ENCODE results near the gene PTCH2. TPM values are rescaled to one million over a fixed set of nuclear protein-coding genes. Genes with fewer than 3 reads are reported as not detected.

PTCH2 gene
- total RNA-seq, 1 donor from 2014 or later, result 3.4 TPM

DNA sequence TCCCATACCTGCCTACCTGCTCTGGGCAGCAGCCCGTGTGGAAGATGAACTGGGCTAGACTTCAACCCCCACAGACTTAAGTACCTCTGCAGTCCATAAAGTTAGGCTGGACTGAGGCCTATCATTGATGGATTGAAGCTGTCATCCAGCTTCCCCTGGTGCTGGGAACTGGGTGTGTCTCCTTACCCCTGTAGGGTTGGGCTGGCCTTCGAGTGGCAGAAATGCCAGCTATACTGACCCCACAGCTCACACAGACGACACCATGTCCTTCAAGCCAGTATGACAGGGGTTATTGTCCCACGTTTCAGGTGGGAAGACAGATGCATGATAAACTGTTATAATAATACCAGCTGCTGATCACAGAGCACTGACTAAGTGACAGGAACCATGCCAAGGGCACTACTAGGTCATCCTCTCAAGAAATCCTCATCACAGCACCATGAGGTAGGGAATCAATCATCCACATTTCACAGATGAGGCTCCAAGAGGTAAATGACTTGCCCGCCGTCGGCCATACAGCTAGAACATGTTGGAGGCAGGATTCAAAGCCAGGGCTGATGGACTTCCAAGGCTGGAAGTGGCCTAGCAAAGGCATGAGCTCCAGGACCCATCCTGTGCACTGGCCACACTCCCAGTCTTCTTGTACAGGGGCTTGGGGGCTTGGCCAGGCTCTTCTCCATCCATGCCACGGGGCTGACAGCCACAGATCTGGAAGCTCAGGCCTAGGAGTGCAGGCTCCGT lies 54.8 kb downstream of the PTCH2 start, which contains the start of gene BEST4:
Gene BEST4 (minus strand): TSS at position 51 of the 741 bp plus-strand sequence. CDS start 465 bp downstream, outside the sequence.
- DNase-seq (ENCODE audit: extremely low spot score, unreplicated experiment), result no peak
- no peak within 1 kb of the TSS for H3K4me3 Mint-ChIP-seq
- H3K27me3 Mint-ChIP-seq, result no peaks in the 10 kb centered on the region
- TF ChIP-seq, protein P1, sequence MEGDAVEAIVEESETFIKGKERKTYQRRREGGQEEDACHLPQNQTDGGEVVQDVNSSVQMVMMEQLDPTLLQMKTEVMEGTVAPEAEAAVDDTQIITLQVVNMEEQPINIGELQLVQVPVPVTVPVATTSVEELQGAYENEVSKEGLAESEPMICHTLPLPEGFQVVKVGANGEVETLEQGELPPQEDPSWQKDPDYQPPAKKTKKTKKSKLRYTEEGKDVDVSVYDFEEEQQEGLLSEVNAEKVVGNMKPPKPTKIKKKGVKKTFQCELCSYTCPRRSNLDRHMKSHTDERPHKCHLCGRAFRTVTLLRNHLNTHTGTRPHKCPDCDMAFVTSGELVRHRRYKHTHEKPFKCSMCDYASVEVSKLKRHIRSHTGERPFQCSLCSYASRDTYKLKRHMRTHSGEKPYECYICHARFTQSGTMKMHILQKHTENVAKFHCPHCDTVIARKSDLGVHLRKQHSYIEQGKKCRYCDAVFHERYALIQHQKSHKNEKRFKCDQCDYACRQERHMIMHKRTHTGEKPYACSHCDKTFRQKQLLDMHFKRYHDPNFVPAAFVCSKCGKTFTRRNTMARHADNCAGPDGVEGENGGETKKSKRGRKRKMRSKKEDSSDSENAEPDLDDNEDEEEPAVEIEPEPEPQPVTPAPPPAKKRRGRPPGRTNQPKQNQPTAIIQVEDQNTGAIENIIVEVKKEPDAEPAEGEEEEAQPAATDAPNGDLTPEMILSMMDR (conservative IDR thresholded peaks at IDR 0.05), result no peak
- H3K36me3 Mint-ChIP-seq, result no peaks in the 10 kb centered on the region
- H3K4me1 Mint-ChIP-seq (ENCODE audit: unreplicated experiment), result peaks cover 26% of the 10 kb centered on the region
- no peaks in the 10 kb centered on the region for H3K9me3 Mint-ChIP-seq
- H3K27ac Mint-ChIP-seq, result peak within 1 kb of the TSS; percentile 18

DNA sequence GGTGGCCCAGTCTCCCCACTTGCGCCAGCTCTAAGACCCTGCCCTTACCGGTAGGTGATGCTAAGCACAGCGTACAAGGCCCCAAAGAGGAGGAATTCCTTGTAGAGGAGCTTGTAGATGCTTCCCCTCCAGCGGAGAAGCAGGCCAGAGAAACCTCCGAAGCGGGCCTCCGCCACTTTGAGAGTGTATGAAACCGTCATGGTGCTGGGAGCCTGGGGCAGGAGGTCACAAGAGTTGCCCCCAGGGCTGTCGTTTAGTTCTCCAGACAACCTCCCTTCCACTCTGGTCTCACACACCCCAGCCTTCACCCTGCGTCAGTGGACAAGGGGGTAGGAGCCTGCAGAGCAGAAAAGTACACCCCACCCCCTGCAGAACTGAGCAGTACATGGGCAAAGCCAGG lies 55.5 kb downstream of the PTCH2 start:
- Mint-ChIP-seq H3K27me3 (no peaks in the 10 kb centered on the region), H3K27ac (no peak overlapping the region), H3K9me3 (no peaks in the 10 kb centered on the region), H3K4me1 (ENCODE audit: unreplicated experiment) (peaks cover 27% of the 10 kb centered on the region), H3K4me3 (no peak overlapping the region), H3K36me3 (no peaks in the 10 kb centered on the region)
- no peak for DNase-seq (ENCODE audit: extremely low spot score, unreplicated experiment)
- TF ChIP-seq, protein P1 (conservative IDR thresholded peaks at IDR 0.05), result no peak

DNA sequence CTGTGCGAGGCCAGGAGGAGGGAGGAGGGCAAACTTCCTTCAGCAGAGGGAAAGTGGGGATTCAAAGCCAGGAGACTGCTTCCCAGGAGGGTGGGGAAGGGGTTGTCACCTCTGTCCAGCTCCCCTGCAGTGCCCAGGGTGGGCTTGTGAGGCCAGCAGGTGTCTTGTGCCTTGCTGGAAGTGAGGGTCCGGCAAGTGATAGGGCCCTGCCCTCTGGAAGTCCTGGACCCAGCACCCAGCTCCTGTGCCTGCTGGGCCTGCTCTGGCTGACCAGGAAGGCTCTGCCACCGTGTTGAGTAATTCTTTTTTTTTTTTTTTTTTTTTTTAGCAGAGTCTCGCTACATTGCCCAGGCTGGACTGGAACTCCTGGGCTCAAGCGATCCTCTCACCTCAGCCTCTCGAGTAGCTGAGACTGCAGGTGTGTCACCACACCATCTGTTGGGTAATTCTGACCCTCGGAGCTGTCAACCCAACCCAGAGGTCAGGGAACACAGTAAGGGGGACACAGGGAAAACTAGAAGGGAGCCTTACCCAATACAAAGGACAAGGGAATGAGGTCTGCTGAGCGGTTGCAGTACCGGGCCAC lies 56.1 kb downstream of the PTCH2 start:
- Mint-ChIP-seq H3K27ac (peak overlapping the region; percentile 89), H3K4me3 (peak overlapping the region; percentile 79)

DNA sequence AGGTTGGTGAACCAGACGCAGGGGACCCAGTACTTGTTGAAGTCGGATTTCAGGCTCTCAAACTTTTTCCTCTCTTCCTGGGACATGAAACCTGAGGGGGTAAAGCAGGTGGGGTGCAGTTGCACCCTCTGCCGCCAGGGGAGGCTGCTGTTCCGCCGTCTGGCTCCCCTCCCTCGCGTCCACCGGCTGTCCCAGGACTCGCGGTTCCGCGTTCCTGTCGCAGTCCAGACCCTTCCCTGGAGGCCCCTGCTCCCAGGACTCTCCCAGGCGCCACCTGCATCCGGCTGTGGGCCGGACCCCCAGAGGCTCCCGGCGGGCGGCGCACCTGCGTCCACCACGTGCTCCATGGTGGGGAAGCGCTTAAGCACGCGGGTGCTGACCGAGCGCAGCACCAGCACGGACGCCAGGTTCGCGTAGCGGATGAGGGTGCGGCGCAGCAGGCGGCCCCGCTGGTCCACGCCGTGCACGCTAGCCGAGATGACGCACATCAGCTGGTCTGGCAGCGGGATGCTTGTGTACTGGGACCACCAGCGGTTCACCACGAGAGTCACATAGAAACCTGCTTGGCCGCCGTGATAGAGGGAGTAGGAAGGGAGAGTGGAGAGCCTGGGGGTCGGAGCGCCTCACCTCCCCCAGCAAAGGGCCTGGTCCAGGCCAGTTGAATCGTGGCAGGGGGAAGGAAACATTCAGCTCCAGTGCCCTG lies 56.8 kb downstream of the PTCH2 start:
- H3K27ac Mint-ChIP-seq, result peak overlapping the region; percentile 89
- peak overlapping the region; percentile 79 for H3K4me3 Mint-ChIP-seq
- no peaks in the 10 kb centered on the region for H3K27me3 Mint-ChIP-seq
- no peak for DNase-seq (ENCODE audit: extremely low spot score, unreplicated experiment)
- TF ChIP-seq, protein P1 (conservative IDR thresholded peaks at IDR 0.05), result peak; percentile 99
- H3K36me3 Mint-ChIP-seq, result peaks cover 1% of the 10 kb centered on the region
- peaks cover 27% of the 10 kb centered on the region for H3K4me1 Mint-ChIP-seq (ENCODE audit: unreplicated experiment)
- H3K9me3 Mint-ChIP-seq, result no peaks in the 10 kb centered on the region

More for the DNA sequence above, 56.1 kb downstream of the PTCH2 start:
- Mint-ChIP-seq H3K4me1 (ENCODE audit: unreplicated experiment) (peaks cover 27% of the 10 kb centered on the region), H3K36me3 (no peaks in the 10 kb centered on the region), H3K27me3 (no peaks in the 10 kb centered on the region), H3K9me3 (no peaks in the 10 kb centered on the region)
- TF ChIP-seq, protein P1 (conservative IDR thresholded peaks at IDR 0.05), result no peak
- DNase-seq (ENCODE audit: extremely low spot score, unreplicated experiment), result no peak

DNA sequence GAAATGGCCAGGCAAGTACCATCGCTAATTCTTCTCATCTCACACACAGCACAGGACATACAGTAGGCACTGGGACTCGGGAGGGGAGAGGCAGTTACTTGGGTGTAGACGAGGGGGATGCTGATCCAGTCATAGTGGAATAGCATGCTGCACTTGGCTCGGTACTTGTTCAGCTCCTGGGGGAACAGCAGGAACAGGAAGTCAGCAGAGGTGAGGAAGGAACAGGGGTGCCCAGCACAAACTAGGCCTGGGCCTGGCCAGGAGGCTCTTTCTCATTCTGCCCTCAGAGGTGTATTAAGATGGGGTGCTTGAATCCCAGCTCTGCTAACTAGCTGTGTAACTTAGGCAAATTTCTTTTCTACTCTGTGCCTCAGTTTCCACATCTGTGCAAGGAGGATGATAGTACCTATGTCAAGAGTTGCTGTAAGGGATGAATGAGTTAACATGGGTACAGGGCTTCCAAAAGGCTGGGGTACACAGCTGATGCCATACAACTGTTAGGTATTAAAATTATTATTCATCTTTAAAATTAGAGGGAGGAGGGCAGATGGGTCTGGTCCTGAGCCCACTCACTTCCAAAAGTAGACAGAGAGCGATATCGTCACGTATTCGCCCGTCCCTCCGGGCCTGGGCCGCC lies 57.4 kb downstream of the PTCH2 start:
- Mint-ChIP-seq H3K4me3 (peak overlapping the region; percentile 79), H3K4me1 (ENCODE audit: unreplicated experiment) (peaks cover 23% of the 10 kb centered on the region)

More for the DNA sequence above, 57.4 kb downstream of the PTCH2 start:
- Mint-ChIP-seq H3K9me3 (no peaks in the 10 kb centered on the region), H3K27ac (peak overlapping the region; percentile 59), H3K27me3 (no peaks in the 10 kb centered on the region), H3K36me3 (peaks cover 8% of the 10 kb centered on the region)
- DNase-seq (ENCODE audit: extremely low spot score, unreplicated experiment), result no peak
- TF ChIP-seq, protein P1 (conservative IDR thresholded peaks at IDR 0.05), result no peak

Data from type B pancreatic cell (in vitro differentiated cells).